GM19043 (cell line): ENCODE data around the gene POU5F1.
"Not testable (repeated sequence)": the region's sequence is repeated elsewhere in the genome, so short reads cannot be mapped to it uniquely, and the experiment has no call there.

Experiments
- ATAC-seq: cut with Tn5 transposase; IDR thresholded peaks from one replicate; pipeline ENCODE4 v1.9.1; 2021; ENCODE audit warnings: low read depth; ENCODE audit not compliant: unreplicated experiment

The POU5F1 gene

GRCh38 chr6:31170600-31170881, at the start of gene POU5F1:
Gene POU5F1 (minus strand): TSS chr6:31170682. CDS start chr6:31170620, 62 bp downstream.
- ATAC-seq: no peak

DNA sequence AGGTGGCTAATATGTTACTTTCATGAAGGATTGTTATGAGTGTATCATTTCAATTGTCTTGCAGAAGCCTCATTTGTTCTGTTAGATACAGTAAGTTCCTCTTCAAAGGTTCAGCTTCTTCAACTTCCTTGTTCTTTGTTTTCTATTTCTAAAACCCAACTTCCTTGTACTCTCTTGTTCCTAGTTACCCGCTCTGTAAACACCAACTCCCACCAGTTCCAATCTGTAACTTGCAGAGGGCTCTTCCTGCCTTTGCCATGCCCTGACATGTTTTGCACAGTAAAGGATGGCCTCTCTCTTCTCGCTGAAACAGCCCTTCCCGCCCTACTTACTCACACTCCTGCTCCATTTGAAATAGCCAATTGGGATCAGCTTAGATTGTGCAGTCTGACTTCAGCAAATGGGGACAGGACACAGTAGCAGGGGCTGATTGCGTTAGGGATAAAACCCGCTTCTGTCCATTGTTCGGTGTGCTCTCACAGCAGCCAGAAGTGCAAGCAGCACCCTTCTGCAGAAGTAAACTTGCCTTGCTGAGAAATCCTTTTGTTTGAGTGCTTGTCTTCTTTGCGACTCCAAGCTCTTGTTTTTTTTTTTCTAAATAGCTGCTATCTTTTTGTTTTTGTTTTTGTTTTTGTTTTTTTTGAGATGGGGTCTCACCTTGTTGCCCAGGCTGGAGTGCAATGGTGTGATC, 45.9 kb upstream of the POU5F1 start:
- ATAC-seq: no peak

- not testable (repeated sequence) for ATAC-seq
Measured at GRCh38 chr6:31215216-31215615, 44.7 kb upstream of the POU5F1 start.

- no peak for ATAC-seq
Measured at GRCh38 chr6:31214516-31214915, 44.0 kb upstream of the POU5F1 start.

DNA sequence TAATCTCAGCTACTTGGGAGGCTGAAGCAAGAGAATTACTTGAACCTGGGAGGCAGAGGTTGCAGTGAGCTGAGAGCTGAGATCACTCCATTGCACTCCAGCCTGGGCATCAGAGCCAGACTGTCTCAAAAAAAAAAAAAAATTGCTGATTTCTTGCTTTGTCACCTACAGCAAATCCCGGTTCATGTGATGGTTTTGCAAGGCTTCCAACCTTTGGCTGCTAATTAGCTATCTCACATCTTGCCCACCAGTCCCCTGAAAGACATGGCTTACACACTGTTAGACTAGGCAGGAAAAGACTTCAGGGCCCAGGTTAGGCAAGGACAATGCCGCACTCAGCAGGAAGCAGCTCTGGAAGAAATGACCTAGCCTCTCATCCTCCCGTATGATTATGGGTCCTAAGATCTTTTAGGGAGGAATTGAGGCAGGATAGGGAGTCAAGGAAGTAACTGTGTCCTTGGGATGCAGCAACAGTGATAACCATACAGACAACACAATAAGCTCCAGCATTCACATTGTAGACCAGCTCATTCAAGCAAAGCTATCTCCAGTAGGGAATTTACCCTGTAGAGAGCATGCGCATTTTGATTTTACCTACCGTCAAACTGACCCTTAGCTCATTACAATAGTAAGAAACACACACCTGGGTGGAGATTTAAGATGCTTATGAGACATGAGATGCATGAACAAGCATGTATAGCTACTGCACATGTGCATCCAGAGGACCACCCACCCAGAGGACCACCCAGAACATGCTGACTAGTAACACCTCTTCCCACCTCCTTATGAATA, 40.5 kb upstream of the POU5F1 start:
- no peak for ATAC-seq

DNA sequence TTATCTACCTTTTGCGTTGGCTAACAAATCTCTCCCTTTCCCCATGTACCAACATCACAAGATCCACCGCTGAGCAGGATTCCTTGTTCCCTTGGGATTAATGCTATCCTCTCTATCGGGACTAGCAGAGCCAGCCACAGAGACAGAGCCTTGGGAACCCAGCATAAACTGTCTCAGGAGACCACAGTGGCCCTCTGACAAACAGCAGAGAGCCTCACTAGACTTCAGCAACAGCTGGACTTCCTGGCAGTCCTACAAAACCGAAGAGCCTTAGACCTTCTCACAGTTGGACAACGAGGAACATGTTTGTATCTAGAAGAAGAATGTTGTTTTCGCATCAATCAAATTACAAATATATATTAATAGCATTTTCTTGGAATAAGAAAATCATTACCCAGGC, 39.6 kb upstream of the POU5F1 start:
- ATAC-seq: no peak

DNA sequence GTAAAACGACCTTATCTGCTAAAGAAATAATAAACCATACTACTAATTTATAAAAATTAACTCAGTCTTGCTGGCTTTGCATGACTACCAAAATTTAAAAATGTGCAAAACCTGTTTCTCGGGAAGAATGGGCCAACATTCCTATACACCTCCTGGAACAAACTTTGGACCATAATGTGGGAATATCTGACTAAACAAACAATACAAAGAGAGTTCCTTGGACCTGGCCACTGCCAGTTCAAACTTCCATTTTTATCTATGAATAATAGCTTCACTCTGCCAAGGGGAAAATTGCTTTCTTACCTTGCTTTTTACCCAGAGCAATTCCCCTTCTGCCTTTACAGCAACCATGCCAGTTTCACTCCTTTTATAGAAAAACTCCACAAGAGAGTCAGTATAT, 38.7 kb upstream of the POU5F1 start:
- ATAC-seq: no peak

- ATAC-seq: no peak
Measured at GRCh38 chr6:31208506-31208905, 38.0 kb upstream of the POU5F1 start.

DNA sequence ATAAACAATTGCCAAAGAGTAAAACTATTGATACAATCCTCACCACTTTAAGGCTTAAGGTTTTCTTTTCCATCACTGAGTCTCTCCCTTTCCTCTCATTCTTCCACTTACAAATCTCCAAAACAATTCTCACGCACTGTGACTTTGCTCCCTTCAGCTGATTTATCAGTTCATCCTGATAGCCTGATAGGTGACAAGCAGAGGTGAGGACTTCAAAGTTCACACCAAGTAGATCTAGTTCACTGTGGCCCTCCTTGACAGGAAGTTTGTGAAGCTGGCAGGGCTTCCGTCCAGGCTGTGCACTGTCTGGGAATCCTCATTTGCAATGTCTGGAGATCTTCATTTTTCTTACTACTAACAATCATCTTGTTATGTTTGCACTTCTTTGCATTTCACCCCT, 35.2 kb upstream of the POU5F1 start:
- ATAC-seq: no peak

DNA sequence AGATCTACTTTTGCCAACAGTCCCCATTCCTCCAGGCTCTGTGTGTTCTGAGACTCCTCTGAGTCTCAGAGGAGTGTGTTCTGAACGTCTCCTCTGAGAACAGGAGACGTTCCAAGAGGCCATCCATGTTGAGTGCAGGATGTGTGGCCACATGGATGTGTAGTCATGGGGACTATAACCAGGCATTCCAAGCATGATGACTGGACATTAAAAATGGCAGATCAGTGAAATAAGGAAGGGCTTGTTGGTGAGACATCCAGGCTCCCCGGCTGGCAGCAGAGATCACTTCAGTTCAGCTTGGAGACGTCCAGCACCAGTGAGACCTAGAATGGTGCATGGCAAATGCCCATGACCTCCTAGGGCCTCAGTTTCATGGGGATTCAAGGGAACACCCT, 34.3 kb upstream of the POU5F1 start:
- no peak for ATAC-seq

GRCh38 chr6:31203345-31203979, 33.0 kb upstream of the POU5F1 start:
- peak; percentile 39 for ATAC-seq

- no peak for ATAC-seq
Measured at GRCh38 chr6:31202259-31203166, 32.0 kb upstream of the POU5F1 start.

DNA sequence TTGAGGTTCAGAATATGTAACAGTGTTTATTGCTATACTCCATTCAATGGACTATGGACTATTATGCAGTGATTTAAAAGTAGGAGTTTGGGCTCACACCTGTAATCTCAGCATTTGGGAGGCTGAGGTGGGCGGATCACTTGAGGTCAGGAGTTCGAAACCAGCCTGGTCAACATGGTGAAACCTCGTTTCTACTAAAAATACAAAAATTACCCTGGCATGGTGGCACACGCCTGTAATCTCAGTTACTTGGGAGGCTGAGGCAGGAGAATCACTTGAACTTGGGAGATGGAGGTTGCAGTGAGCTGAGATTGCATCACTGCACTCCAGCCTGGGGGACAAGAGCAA, 28.6 kb upstream of the POU5F1 start:
- not testable (repeated sequence) for ATAC-seq

- peak; percentile 58 for ATAC-seq
Measured at GRCh38 chr6:31197559-31198305, 27.2 kb upstream of the POU5F1 start.

DNA sequence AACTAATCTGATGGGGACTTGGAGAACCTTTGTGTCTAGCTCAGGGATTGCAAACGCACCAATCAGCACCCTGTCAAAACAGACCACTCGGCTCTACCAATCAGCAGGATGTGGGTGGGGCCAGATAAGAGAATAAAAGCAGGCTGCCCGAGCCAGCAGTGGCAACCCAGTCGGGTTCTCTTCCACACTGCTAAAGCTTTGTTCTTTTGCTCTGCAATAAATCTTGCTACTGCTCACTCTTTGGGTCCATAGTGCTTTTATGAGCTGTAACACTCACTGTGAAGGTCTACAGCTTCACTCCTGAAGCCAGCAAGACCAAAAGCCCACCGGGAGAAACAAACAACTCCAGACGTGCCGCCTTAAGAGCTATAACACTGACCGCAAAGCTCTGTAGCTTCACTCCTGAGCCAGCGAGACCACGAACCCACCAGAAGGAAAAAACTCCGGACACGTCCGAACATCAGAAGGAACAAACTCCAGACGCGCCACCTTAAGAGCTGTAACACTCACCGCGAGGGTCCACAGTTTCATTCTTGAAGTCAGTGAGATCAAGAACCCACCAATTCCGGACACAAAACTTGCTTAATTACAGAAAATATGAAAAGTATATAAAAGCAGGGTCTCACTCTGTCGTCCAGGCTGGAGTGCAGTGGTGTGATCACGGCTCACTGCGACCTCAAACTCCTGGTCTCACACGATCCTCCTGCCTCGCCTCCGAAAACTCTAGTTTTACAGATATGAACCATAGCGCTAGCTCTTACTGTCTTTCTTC, 26.0 kb upstream of the POU5F1 start:
- ATAC-seq: not testable (repeated sequence)

- not testable (repeated sequence) for ATAC-seq
Measured at GRCh38 chr6:31195308-31195979, 25.0 kb upstream of the POU5F1 start.

DNA sequence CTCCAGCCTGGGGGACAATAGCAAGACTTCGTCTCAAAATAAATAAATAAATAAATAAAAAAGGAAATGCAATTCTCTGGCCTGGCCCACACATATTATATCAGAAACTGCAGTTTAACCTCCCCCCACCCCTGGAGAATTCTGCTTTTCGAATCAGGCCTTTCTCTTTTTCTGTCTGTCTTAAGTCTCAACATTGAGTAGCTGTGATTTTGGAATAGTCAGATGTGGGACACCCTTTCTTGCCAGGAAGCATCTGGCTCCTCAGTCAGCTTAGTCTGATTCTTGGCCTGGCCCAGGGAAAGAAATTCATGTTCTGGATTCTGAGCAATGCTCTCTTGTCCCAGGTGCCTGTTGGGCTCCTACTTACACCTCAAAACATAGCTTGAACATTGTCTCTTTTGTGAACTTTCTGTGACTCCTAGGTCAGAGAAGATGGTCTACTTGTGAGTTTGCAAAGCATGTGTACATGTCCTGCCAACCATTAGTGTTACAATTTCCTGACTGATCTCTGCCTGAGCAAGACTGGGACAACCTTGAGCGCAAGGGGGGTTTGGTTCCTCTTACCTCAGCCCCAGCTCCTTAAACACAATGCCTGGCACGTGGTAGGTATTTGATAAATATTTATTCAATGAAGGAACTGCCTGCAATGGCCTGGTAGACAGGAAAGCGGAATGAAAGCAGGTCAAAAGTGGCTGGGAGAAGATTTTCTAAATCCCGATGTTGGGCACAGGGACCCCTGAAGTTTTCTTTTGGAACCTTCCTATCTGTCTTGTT, 23.8 kb upstream of the POU5F1 start:
- no peak for ATAC-seq

- ATAC-seq: no peak
Measured at GRCh38 chr6:31193206-31193605, 22.7 kb upstream of the POU5F1 start.
